ENCODE results near the gene DNAL4. TPM values are rescaled to one million over a fixed set of nuclear protein-coding genes. Genes with fewer than 3 reads are reported as not detected.
A peak's percentile ranks its signal among the peaks of the same experiment; 100 is the strongest.

The DNAL4 gene
- total and polyA plus RNA-seq, 11 donors: 7.9 to 16.4 (median 10.4) TPM

DNA sequence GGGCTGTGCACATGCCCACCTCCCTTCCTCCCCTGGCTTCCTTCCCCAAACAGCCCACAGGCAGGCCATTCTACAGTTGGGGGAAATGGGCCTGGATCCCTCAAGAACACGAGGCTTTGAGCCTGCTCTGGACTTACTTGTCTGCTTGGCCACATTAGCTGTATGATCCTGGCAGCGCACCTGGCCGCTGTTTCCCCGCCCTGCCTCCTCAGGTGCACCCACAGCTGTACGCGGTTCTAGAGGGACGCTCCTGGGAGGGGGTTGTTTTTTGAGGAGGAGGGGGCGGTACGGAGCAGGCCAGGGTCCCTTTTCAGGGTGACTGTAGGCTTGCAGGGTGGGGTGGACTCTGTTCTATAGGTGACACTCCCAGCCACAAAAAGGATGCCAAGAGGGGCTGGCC lies 26.6 kb downstream of the DNAL4 start:
- TF ChIP-seq POLR2A (IDR thresholded peaks at IDR 0.05): no peak
- TF ChIP-seq, protein P1, sequence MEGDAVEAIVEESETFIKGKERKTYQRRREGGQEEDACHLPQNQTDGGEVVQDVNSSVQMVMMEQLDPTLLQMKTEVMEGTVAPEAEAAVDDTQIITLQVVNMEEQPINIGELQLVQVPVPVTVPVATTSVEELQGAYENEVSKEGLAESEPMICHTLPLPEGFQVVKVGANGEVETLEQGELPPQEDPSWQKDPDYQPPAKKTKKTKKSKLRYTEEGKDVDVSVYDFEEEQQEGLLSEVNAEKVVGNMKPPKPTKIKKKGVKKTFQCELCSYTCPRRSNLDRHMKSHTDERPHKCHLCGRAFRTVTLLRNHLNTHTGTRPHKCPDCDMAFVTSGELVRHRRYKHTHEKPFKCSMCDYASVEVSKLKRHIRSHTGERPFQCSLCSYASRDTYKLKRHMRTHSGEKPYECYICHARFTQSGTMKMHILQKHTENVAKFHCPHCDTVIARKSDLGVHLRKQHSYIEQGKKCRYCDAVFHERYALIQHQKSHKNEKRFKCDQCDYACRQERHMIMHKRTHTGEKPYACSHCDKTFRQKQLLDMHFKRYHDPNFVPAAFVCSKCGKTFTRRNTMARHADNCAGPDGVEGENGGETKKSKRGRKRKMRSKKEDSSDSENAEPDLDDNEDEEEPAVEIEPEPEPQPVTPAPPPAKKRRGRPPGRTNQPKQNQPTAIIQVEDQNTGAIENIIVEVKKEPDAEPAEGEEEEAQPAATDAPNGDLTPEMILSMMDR (IDR thresholded peaks at IDR 0.05): no peak
- no peaks in the 10 kb centered on the region for H3K27me3 ChIP-seq
- no peak overlapping the region for H3K4me3 ChIP-seq
- no peak for DNase-seq
- H3K9me3 ChIP-seq: no peaks in the 10 kb centered on the region
- H3K4me1 ChIP-seq: peaks cover 0 to 3% (median 0%) of the 10 kb centered on the region in 12 donors
- ATAC-seq: no peak
- H3K27ac ChIP-seq: no peak overlapping the region
- 85 to 90% (median 89%) methylated on average over 8 to 9 of the region's 9 CpGs for WGBS, 4 donors
- H3K36me3 ChIP-seq: no peaks in the 10 kb centered on the region
- intact Hi-C loops (cut with DNase I): loop anchor here in 8 of 10 donors (5.0 to 10.0 kb wide), 10 partner anchors 77 to 547 kb away; partner anchors contain the start of genes CBX6 (in 1 of the 8), NPTXR (in 1 of the 8) and RPL3 (in 1 of the 8)

DNA sequence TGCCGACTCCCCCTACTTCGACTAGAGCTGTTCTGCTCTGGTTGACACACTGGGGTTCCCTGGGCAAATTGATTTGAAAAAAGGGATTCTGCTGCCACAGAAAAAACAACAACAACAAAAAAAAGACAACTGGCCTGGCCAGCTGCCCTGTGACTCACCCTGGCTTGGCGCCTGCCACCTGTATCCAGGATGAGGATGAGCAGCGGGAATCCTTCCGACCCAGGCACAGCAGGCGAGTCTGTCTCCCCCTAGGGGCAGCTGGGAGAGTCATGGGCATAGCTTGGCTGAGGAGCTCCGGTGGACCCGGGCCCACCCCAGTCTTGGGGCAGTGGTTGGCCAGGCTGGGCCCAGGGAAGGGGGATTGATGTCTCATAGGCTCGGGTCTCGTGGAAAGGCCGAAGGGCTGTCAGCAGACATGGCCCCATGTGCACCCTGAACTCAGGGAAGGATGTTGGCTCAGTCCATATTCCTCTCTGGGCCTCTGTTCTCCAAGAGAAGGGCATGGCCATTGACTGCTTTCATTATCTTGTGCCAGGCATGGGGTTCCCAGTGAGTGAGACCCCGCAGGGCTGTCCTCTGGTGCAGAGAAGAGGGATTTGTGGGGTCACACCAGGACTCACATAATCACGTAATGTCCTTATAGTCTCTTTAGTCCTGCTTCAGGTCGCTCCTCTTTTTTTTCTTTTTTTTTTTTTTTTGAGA lies 27.7 kb downstream of the DNAL4 start:
- peaks cover 0 to 3% (median 0%) of the 10 kb centered on the region in 12 donors for H3K4me1 ChIP-seq
- no peaks in the 10 kb centered on the region for H3K36me3 ChIP-seq
- ATAC-seq (peak in 3 of 4 donors; percentile 18 to 46 (median 46)), DNase-seq (peak in 1 of 5 donors; percentile 78)
- H3K4me3 ChIP-seq: no peak overlapping the region
- WGBS, 4 donors: 46 to 62% (median 51%) methylated on average over 12 to 14 of the region's 14 CpGs
- TF ChIP-seq POLR2A (IDR thresholded peaks at IDR 0.05): no peak
- TF ChIP-seq, protein P1 (IDR thresholded peaks at IDR 0.05): peak; percentile 33 to 71 (median 57)
- H3K27me3 ChIP-seq: no peaks in the 10 kb centered on the region
- H3K9me3 ChIP-seq: no peaks in the 10 kb centered on the region
- intact Hi-C loops (cut with DNase I): loop anchor here in 8 of 10 donors (5.0 to 10.0 kb wide), 10 partner anchors 79 to 549 kb away; partner anchors contain the start of genes CBX6 (in 1 of the 8), NPTXR (in 1 of the 8) and RPL3 (in 1 of the 8)
- H3K27ac ChIP-seq: no peak overlapping the region

DNA sequence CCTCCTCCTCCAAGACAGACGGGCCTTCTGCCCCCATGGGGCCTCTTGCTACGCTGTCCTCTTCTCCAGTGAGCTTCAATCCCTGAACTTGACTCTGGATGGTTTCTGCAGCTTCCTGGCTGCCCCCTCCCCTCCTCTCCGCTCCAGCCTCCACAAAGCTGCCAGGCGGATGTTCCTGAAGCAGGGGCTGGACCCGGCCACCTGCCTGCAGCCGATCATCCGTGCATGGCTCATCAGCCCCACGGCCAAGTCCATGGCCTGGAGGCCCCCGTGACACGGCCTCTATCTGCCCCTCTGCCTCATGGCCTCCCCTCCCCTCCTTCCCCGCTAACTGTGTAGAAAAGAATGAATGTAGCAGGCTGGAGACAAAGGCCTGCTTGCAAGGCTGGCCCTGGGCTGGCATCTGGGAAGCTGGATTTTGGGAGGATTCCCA lies 31.4 kb downstream of the DNAL4 start:
- ATAC-seq (no peak), DNase-seq (no peak)
- 62 to 72% (median 66%) methylated on average over 10 to 11 of the region's 11 CpGs for WGBS, 4 donors
- no peaks in the 10 kb centered on the region for H3K27me3 ChIP-seq
- no peaks in the 10 kb centered on the region for H3K36me3 ChIP-seq
- peaks cover 0 to 2% (median 0%) of the 10 kb centered on the region in 12 donors for H3K4me1 ChIP-seq
- intact Hi-C loops (cut with DNase I): loop anchor here in 4 of 10 donors (10.0 kb wide), 5 partner anchors 82 to 552 kb away; partner anchors contain the start of genes NPTXR (in 1 of the 4) and RPL3 (in 1 of the 4)
- H3K4me3 ChIP-seq: no peak overlapping the region
- no peak for TF ChIP-seq POLR2A (IDR thresholded peaks at IDR 0.05)
- TF ChIP-seq, protein P1 (IDR thresholded peaks at IDR 0.05): no peak
- no peaks in the 10 kb centered on the region for H3K9me3 ChIP-seq
- no peak overlapping the region for H3K27ac ChIP-seq
